NCI-H128 (cell line): ENCODE results near the gene VSIG4.

Experiments
- DNase-seq: peaks from one replicate; lab custom pipeline; 2025; ENCODE audit not compliant: unreplicated experiment; lab: John Stamatoyannopoulos, UW

The VSIG4 gene

GRCh38 chrX:66024092-66024467 lies 15.8 kb downstream of the VSIG4 start:
- no peak for DNase-seq

DNA sequence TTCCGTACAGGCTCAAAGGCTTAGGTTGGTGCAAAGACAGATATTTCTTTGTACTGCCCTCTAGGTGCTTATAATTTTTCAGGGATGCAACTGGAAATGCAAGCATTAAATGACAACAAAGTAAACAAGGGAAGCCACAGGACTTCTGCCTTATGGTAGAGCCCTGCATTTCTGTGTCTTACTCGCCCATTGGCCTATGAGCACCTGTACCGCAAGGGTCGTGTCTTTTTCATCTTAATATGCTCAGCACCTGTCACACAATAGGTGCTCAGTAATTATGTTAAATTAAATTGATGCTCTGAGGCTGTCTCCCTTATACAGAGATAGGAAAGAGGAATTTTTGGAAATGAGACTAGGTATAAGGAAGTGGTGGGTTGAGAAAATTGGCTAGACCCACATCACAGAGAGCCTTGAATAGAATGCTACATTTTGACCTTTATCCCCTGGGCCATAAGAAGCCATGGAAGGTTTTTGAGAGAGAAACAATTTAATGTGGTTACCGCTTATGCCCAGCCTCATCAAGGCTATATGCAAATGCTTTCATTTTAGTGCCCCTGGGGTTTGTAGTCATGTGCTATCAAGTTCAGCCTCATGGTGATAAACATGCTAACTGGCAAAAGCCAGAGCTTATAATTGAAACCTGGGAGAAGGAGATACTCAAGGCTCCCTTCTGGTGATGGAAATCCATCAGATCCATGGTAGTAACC lies 16.3 kb downstream of the VSIG4 start:
- no peak for DNase-seq

GRCh38 chrX:66022632-66023384 lies 17.1 kb downstream of the VSIG4 start:
- DNase-seq: no peak

DNA sequence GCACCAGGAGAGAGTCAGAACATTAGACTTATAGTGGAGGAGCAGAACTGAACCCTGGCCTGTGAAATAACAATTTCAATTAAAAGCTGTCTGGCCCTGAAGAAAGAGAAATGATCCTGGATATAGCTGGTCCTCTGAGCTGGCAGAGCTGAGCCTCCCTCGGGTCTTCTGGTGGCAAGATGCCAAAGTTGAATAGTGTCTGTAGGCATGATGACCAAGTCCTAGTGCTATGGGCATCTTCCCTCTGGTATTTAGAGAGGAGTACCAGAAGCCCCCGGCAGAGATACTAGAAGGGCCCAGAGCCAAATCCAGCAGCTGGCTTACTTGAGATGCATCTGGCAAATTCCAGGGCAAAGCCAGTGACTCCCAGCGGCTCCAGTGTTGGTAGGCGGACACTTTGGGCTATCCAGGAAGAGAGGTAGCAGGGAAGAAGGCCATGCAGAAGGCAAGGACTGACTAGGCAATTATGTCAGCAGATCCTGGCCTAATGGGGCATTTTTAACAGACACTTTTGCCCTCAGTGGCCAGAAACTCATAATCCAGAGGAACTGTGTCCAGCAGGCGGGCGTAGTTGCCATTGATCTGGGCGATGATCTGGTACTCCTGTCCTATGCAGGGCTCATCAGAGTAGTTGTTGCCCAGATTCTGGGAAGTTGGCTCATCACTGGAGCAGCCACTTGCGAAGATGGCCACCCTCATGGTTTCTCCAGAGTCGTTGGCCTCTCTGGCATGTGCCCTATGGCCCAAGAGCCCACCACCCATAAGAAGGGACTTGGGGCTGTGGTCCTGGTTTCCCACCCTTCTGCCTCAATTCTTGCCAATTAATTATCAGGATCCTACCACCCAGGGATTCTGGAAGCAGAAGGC lies 17.9 kb downstream of the VSIG4 start:
- DNase-seq: no peak

DNA sequence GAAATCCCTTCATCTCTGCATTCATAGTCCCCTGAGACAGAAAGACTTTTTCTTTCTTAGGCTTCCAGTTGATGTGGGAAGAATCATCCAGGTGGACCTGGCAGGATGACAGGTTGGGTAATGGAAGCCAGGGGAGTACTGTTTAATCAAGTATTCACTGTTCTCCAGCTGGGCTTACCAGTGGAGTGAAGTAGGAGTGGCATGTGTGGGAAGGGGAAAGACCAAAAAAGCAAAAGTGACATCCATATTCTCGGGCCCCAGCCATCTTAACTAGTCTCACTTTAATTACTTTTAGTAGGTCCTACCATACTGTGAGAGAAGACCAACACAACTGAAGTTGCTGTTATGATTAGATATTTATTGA lies 18.5 kb downstream of the VSIG4 start:
- no peak for DNase-seq

GRCh38 chrX:66020631-66021334 lies 19.1 kb downstream of the VSIG4 start:
- DNase-seq: no peak

DNA sequence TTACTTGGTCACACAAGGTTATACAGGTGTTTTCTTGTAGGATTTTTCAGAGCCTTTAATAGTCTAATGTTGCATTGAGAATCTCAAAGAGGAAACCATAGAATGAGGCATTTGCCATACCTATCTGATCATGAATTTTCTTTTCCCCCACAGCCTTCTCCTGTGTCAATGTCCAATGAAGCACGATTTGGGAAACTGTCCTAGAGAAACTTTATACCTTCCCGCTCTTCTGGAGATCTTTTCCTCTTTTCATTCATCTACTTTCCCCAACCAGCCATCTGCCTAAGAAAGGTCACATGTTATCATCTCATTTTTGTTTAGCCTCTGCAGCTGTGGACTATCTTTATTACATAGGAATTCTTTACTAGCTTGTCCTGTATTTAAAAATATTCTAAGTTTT lies 19.9 kb downstream of the VSIG4 start:
- no peak for DNase-seq

DNA sequence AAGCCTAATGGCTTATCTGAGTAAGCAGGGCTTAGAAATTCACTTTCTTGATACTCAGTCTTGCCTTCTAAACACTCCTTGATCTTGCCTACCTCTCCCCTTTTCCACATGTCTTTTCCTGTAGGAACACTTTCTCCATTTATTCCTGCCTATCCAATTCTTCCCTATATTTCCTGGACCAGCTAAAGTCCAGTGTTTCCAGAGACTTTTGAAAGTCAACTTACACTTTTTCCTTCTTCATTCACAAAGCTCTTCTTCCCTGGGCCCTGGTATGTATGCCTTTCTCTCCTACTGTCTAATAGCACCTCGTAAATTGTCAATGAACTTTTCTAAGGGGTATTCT lies 20.6 kb downstream of the VSIG4 start:
- no peak for DNase-seq

GRCh38 chrX:66018585-66019309 lies 21.1 kb downstream of the VSIG4 start:
- DNase-seq: no peak

DNA sequence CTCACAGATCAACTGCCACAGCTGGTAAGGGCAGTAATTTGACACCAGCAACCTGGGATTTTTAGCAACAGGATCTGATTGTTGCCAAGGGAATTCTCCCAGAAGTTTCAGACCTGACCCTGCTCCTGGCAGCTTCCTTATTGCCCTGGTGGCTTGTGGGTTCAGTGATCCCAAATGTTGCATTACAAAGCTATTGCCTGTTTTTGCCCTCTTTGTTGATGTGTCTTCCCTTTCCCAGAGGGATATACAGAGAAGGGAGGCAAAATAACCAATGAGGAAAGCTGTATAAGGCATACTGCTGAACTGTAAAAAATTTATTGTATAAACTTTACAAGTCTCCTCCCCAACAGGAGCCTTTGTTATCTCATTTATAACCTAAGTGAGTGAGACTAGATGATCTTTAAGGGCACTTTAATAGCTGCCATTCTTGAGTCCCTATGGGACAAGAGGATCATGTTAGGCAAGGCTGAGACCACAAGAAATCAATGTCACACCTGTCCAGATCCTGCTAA lies 22.2 kb downstream of the VSIG4 start:
- no peak for DNase-seq

DNA sequence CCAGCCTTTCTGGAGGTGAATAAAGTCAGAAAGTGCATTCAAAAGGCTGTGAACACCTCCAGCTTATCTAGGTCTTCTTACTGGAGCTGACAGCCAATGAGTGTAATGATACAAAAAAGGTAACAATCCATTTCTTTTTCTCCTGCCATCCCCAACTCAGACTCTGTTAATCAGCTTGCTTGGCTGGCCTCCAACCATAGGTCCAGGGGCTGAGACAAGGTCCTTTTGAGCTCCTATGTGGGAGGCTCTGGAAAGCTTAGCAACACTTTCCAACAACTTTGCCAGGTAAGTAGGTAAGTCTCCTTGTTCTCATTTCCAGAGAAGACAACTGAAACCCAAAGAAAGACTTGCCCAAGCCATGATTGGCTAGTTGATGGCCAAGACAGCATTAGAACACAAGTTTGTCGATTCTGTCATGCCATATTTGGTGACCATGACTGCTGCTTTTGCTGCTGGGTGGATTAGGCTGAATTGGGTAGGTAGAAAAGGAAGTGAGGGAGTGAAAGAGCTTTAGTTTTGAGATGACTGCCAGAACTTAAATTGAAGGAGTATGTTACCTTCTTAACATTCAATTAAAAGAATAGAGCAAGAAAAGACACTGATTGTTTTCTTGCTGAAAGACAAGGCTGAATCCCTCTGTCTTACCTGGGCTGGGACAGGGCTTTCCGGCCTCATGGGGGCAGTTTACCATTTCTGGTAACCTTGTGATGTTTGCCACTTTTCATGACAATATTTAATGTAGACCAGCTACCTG lies 22.8 kb downstream of the VSIG4 start:
- DNase-seq: no peak

- DNase-seq: no peak
Measured at GRCh38 chrX:66015900-66016689, 23.8 kb downstream of the VSIG4 start.

DNA sequence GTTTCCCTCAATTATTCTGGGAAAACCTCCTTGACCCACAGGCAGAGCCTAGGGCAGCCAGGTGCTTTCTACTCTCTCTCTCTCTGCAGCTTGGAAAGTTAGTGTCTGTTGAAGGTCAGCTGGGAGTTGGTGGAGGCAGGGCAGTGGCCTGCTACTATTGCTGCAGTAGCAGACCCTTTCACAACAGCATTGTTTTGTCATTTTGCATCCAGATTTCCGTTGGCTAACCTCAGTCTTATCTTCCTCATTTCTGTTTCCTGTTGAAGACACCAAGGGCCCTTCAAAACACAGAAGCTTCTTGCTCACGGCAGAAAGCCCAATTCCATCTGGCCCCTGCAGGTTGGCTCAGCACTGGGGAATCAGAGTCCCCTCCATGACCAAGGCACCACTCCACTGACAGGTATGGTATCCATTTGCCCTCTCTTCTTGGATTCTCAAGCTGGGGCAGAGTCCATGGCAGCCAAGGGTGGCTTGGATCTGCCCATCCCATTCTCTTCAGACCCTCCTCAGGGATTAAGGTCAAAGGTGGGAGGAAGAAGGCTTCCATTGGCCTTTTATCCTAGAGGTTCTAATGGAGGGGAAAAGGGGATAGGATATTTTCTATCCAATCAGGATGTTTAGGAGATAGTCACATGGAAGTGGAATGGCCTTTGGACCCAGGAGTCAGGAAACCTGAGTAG lies 24.6 kb downstream of the VSIG4 start:
- DNase-seq: no peak

DNA sequence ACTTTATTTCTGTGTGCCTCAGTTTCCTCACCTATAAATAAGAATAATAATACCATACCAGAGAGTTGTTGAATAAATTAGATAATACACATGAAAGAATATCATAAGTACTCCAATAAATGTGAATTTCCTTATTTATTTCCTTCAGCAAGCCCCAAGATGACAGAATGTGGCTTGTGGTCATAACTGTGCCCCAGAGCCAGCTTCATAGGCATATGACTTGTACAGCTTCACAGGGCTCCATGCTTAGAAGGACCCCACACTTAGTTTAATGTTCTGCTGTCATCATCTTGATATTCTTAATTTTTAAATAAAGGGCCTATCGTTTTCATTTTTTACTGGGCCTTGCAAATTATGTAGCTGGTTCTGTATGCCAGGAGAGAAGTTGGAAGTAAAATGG lies 25.3 kb downstream of the VSIG4 start:
- DNase-seq: no peak

DNA sequence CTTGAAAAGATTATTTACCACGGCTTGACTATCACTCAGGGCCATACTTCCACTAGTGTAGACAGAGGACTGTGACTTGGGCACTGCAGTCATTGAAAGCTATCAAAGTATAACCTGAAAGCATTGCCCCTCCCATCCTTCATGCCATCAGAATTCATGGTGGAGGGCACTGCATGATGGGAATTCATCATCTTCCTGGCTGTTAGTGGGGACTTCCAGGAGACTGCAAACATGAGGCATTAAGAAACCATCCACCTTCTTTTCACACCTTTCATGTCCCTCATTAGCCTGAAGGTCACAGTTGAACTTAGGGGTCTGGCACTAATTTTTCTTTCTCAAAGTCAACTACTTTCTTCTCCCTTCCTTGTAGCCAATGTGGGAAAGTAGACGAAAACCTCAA lies 25.8 kb downstream of the VSIG4 start:
- no peak for DNase-seq

GRCh38 chrX:66013194-66013816 lies 26.6 kb downstream of the VSIG4 start:
- DNase-seq: no peak

- no peak for DNase-seq
Measured at GRCh38 chrX:66012094-66012534, 27.8 kb downstream of the VSIG4 start.
